MM.1S (cell line): Measurements from ENCODE around the gene NRXN3.

ENCODE experiments used
- EZH2 ChIP-seq: fragments of 300-600 bp; sonication (generic); optimal IDR thresholded peaks from 2 replicates; pipeline ENCODE3; 2017; ENCODE audit warnings: low read depth, mild to moderate bottlenecking, antibody characterized with exemption, low read length, mixed read lengths
- EZH2phosphoT487 ChIP-seq: fragments of 300-600 bp; sonication (generic); IDR thresholded peaks from 2 replicates; pipeline ENCODE4 v1.6.1; 2018; ENCODE audit warnings: antibody characterized with exemption, low read length
- TF ChIP-seq, protein P1 (sequence below): fragments of 300-600 bp; sonication (generic); IDR thresholded peaks from 2 replicates; pipeline ENCODE4 v1.5.1; 2016; ENCODE audit warnings: antibody characterized with exemption, low read length, mixed read lengths

DNA sequence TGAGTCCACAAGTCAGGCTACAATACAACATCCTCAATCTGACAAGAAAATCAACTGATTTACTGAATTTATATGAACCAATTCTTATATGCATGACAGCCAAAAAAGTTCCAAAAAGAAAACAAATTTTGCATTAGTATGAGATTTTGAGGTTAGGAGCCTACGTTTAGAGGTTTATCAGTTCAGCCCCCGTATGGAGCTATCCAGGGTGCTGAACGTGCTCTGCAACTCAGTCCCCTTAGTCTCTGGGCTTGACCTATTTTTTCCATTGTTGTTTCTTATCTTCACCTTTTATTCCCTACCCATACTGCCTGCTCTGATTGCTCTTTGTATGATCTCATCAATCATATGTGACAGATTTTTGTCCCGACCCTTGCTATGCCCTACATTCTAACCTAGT lies 693.0 kb downstream of the NRXN3 start:
- no peak for TF ChIP-seq EZH2
- TF ChIP-seq EZH2phosphoT487, result no peak
- TF ChIP-seq, protein P1, sequence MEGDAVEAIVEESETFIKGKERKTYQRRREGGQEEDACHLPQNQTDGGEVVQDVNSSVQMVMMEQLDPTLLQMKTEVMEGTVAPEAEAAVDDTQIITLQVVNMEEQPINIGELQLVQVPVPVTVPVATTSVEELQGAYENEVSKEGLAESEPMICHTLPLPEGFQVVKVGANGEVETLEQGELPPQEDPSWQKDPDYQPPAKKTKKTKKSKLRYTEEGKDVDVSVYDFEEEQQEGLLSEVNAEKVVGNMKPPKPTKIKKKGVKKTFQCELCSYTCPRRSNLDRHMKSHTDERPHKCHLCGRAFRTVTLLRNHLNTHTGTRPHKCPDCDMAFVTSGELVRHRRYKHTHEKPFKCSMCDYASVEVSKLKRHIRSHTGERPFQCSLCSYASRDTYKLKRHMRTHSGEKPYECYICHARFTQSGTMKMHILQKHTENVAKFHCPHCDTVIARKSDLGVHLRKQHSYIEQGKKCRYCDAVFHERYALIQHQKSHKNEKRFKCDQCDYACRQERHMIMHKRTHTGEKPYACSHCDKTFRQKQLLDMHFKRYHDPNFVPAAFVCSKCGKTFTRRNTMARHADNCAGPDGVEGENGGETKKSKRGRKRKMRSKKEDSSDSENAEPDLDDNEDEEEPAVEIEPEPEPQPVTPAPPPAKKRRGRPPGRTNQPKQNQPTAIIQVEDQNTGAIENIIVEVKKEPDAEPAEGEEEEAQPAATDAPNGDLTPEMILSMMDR, result no peak
